NCI-H146 treated with DMSO at 0.1 percent for 48 hours (cell line): Measurements from ENCODE around the gene CHRDL2.
"Not testable (repeated sequence)": the region's sequence is repeated elsewhere in the genome, so short reads cannot be mapped to it uniquely, and the experiment has no call there.

Experiments
- DNase-seq: peaks from one replicate; lab custom pipeline; 2025; ENCODE audit not compliant: unreplicated experiment; lab: John Stamatoyannopoulos, UW

The CHRDL2 gene, protein sequence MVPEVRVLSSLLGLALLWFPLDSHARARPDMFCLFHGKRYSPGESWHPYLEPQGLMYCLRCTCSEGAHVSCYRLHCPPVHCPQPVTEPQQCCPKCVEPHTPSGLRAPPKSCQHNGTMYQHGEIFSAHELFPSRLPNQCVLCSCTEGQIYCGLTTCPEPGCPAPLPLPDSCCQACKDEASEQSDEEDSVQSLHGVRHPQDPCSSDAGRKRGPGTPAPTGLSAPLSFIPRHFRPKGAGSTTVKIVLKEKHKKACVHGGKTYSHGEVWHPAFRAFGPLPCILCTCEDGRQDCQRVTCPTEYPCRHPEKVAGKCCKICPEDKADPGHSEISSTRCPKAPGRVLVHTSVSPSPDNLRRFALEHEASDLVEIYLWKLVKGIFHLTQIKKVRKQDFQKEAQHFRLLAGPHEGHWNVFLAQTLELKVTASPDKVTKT

GRCh38 chr11:74731301-74732094, at the start of gene CHRDL2:
Gene CHRDL2, minus strand, starts transcription at chr11:74731426. Its CDS starts 538 bp downstream, at chr11:74730888.
- DNase-seq = no peak

- DNase-seq = no peak
Observed at GRCh38 chr11:74780248-74781005, 49.2 kb upstream of the CHRDL2 start.

GRCh38 chr11:74778581-74778980, 47.4 kb upstream of the CHRDL2 start:
- no peak for DNase-seq

- DNase-seq = no peak
Observed at GRCh38 chr11:74777877-74778276, 46.7 kb upstream of the CHRDL2 start.

GRCh38 chr11:74777038-74777437, 45.8 kb upstream of the CHRDL2 start:
- no peak for DNase-seq

DNA sequence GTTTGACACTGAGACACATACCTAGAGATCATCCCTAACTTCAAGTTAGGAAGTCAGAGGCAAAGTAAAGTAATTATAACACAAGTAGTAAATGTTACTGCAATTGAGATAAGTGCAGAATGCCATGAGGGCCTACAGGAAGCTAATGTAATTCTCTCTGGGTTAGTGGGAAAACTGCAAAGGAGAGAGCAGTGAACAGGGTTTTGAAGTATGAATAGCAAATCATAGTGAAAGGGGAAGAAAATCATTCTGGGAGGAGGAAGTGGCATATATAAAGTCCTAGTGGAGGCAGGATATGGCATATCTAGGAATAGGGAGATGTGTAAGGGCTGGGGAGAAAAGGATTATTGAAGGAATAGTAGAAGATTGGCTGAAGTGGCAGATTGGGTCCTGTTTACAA, 45.3 kb upstream of the CHRDL2 start:
- DNase-seq = no peak

- no peak for DNase-seq
Observed at GRCh38 chr11:74775762-74776161, 44.5 kb upstream of the CHRDL2 start.

DNA sequence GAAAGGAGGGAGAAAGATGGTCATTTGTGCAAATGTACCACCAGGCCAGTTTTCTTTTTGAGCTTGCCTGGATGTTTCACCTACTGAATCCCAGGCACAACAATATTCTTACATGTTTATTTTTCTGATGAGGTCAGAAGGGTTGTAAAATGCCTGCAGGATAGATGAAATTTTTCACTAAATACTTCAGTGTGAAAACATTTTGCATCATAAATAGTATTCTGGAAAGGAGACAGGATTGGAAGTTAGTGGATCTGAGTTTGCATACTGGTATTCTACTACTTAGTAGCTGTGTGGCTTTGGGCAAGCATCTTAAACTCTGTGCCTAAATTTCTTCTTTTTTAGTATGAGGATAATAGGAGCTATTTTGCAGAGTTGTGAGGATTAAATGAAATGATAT, 42.2 kb upstream of the CHRDL2 start:
- DNase-seq = no peak

- DNase-seq = no peak
Observed at GRCh38 chr11:74771139-74771538, 39.9 kb upstream of the CHRDL2 start.

- no peak for DNase-seq
Observed at GRCh38 chr11:74770456-74770855, 39.2 kb upstream of the CHRDL2 start.

DNA sequence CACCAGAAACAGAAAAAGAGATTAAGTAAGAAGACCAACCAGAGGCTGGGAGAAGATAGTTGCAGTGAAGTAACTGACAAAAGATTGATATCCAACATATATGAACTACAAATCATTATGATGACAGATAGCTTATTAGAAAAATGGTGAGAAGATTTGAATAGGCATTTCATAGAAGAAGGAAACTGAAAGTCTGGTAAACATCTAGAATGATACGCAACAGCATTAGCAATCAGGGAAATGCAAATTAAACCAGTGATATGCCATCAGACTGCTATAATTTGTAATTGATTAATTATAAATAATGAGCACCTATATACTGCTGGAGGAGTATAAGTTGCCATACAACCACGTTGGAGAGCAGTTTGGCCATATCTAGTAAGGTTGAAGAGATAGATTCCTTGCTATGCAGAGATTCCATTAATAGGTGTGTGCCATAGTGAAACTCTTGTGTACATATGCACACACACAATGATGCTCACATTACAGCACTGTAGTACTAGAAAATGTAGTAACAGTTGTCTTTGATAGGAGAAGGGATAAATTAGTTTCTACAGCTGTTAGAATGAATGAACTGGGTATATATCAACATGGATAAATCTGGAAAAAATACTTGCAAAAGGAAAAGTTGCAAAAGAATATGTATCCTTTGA, 38.0 kb upstream of the CHRDL2 start:
- DNase-seq = no peak

DNA sequence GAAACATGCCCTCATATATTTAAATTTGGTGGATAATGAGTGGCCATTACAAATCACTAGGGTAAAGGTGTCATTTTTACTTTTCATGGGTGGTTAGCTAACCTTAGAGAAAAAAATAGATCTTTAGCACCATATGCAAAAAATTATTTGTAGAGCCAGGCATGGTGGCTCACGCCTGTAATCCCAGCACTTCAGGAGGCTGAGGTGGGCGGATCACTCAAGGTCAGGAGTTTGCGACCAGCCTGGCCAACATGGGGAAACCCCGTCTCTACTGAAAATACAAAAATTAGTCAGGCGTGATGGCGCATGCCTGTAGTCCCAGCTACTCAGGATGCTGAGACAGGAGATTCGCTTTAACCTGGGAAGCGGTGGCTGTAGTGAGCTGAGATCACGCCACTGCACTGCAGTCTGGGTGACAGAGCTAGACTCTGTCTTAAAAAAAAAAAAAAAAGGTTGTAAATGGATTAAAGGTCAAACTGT, 37.0 kb upstream of the CHRDL2 start:
- not testable (repeated sequence) for DNase-seq

DNA sequence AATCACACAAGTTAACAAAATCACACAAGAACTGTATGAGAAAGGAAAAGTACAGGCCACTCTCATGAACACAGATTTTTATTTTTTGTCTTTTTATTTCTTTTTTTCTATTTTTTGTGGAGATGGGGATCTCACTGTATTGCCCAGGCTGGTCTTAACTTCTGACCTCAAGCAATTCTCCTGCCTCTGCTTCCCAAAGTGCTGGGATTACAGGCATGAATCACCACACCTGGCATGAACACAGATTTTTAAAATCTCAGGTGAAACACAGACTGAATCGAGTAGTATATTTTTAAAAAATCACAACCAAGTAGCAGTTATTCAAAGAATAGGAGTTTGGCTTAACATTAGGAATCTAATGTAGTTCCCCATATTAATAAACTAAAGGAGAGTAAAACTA, 35.7 kb upstream of the CHRDL2 start:
- DNase-seq = no peak

DNA sequence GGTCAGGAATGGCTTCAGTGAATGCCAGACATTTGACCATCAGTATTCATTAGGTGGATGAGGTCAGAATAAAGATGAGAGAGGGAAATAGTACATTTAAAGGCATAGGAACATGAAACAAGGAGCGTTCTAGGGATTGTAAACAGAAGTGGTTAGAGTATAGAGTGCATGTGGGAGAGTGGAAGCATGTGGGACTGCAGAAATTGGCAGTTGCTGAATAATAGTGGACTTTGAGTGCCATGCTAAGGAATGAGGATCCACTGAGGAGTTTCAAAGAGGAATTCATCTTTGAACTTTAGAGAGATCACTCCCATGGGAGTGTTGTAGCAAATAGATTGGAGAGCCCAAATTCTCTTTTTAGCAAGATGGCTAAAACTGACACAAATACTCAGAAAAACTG, 25.3 kb upstream of the CHRDL2 start:
- DNase-seq = no peak

DNA sequence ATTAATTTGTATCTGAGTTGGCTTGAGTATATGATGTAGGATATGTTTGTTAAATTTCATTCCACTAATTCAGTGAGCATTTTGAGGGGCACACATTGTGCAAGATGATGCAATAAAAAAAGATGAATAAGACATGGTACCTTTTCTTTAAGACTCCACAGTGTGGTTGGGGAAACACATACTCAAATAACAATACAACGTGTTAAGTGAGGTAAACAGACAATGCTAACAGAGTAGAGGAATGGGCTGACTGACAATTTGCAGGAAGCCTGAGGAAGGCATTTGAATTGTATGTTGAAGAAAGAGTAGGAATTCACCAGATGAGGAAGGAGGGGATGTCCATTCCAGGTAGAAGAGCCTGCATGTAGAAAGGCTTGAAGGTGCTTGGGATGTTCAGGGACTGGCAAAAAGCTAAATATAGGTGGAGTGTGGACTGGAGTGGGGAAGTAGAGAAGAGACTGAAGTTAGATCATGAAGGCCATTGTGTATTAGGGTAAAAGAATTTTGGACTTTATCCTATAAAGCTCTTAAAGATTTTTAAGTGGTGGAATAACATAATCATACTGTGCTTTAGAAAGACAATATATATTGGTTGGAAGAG, 24.3 kb upstream of the CHRDL2 start:
- no peak for DNase-seq

- no peak for DNase-seq
Observed at GRCh38 chr11:74754507-74755252, 23.5 kb upstream of the CHRDL2 start.

GRCh38 chr11:74751303-74751702, 20.1 kb upstream of the CHRDL2 start:
- no peak for DNase-seq

GRCh38 chr11:74750598-74750997, 19.4 kb upstream of the CHRDL2 start:
- not testable (repeated sequence) for DNase-seq

- no peak for DNase-seq
Observed at GRCh38 chr11:74749965-74750296, 18.7 kb upstream of the CHRDL2 start.
